ENCODE measurements around the gene MTMR3.

GRCh38 chr22:30044369-30044768 lies 161.4 kb downstream of the MTMR3 start:
- TF ChIP-seq POLR2AphosphoS5 (IDR thresholded peaks at IDR 0.05; ENCODE audit: low read depth, low read length) (no peak), CTCF (IDR thresholded peaks at IDR 0.05) (no peak), REST (IDR thresholded peaks at IDR 0.05; ENCODE audit: insufficient read depth in 1 of 2, low read depth in 2 of 2, low read length in 1 of 2) (no peak), SIN3A (IDR thresholded peaks at IDR 0.05; ENCODE audit: borderline replicate concordance, insufficient read depth, low read depth, low read length) (no peak)

All from Panc1 (cell line).